ENCODE measurements around the gene ZNF222.

Gene ZNF222

DNA sequence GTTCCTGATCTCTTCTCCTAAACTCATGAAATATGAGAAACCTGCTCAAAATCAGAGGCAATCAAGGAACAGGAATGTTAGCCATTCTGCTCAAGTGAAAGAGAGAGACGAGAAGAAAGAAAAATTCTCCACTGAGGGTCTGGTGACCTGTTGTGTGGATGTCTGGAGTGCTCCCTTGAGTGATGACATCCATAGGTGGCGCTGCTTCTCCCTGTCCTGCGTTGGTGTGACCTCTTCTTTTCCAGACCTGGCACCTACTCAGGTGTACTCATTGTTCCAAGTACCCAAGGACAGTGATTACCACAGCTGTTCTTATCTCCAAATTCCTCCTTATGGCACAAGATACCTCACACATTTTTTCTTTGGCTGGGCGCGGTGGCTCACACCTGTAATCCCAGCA lies 30.7 kb downstream of the ZNF222 start:
- no peak for DNase-seq

DNA sequence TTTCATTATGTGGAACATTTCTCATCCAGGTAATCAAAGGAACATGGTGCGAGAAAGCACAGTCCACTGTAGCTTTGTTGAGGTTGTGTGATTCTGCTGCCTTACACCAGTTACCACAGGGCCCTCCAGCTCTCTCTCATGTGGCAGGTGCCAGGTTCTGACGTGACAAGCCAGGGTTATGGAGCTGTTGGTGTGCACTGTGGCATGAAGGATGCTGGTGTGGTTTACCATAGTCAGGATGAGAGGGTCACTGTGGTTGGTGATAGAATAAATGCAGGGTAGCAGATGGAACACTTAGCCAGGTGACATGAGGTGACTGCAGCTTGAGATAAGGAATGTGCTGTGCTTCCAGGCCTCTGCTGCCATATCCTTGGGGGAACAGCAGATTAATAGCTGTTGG lies 34.0 kb downstream of the ZNF222 start:
- no peak for DNase-seq

- DNase-seq: no peak
Measured at GRCh38 chr19:44061038-44061437, 35.9 kb downstream of the ZNF222 start.

- no peak for DNase-seq
Measured at GRCh38 chr19:44066305-44066704, 41.1 kb downstream of the ZNF222 start.

GRCh38 chr19:44069415-44069814 lies 44.2 kb downstream of the ZNF222 start:
- DNase-seq: no peak

GRCh38 chr19:44071824-44072542 lies 46.8 kb downstream of the ZNF222 start, which contains the start of gene ZNF284:
TSS of gene ZNF284 (plus strand) at chr19:44072159. CDS start at chr19:44076390, 4,231 bp downstream.
- DNase-seq: peak; percentile 93

DNA sequence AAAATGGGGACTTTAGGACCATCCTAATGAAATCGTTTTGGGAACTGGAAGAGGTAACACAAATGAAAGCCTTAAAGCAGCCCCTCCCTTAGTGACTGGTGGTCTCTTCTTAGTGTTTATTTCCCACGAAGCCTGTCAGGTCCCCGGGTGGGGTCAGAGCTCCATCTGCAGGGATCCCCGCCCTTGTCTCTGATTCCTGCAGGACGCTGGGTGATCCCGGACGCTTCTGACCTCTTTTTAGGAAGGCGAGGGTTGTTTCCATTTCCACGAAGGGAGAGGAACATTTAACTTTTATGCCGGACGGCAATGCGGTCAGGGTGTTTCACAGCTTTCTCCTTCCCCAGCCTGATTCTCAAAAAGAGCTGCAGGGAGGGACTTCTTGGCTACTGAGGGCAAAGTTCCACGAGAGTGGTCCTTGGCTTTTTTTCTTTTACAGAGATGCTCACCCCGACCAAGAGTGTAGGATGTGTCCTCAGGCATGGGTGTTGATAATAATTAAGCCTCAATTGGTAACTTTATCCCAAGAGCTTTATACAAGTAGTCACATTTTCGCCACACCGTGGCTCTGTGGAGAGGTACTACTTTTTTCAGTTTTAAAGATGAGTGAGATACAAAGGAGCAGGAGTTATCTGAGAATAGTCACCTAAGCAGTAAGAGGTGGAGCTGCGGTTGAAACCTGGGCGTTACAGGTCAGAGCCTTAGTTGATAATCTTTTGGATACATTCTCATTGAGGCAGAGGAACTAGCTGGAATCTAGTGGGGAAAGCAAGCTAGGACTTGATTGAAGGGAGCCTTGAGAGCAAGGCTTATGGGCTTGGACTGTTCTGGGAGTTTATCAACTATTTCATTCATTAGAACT lies 47.6 kb downstream of the ZNF222 start:
- DNase-seq: peak; percentile 1

- DNase-seq: no peak
Measured at GRCh38 chr19:44076325-44076724, 51.1 kb downstream of the ZNF222 start.

All from fibroblast of skin of abdomen (primary cell).